GM12878 (cell line): ENCODE results near the gene S1PR2. TPM values are rescaled to one million over a fixed set of nuclear protein-coding genes. Genes with fewer than 3 reads are reported as not detected.

Experiments used
- ATAC-seq: fragments of 200-7000 bp; cut with Tn5 transposase; 3 replicates; pipeline ENCODE4 v1.9.1; 2020; ENCODE audit warnings: mild to moderate bottlenecking, moderate library complexity
- BruUV-seq: library from RNA; stranded (reverse); fragments of 400-500 nt; replicated peaks from 2 replicates; lab custom pipeline; 2021; lab: Mats Ljungman, UMichigan
- CTCF ChIA-PET: fragments of 300-600 bp; sonication (Branson Sonifier 250); formaldehyde crosslinking; extraction: SDS; loops from one replicate; lab custom pipeline; 2021; ENCODE audit warnings: inconsistent platforms; lab: Yijun Ruan, JAX
- POLR2A ChIA-PET: fragments of 350-600 bp; formaldehyde crosslinking; extraction: SDS; loops from one replicate; lab custom pipeline; 2021; ENCODE audit warnings: inconsistent platforms; lab: Charles Lee
- RAD21 ChIA-PET: fragments of 300-600 bp; sonication (Branson Sonifier 250); formaldehyde crosslinking; loops from one replicate; lab custom pipeline; 2023; ENCODE audit warnings: antibody characterized with exemption; ENCODE audit not compliant: unreplicated experiment; lab: Charles Lee
- SMC1A ChIA-PET: fragments of 300-600 bp; sonication (Branson Sonifier 250); formaldehyde crosslinking; loops from one replicate; lab custom pipeline; 2023; ENCODE audit not compliant: unreplicated experiment, uncharacterized antibody; lab: Charles Lee
- DNase-seq: peaks from one replicate; pipeline ENCODE4 v3.0.0-alpha.2; 2011; ENCODE audit warnings: low read depth, low spot score
- FAIRE-seq: peaks from 3 replicates; lab custom pipeline; 2011; peaks lifted over from hg19 to GRCh38; lab: Jason Lieb, UNC
- H2AFZ ChIP-seq: 2 replicates; pipeline ENCODE4 v1.6.0; 2011; ENCODE audit warnings: low read depth, low read length, control low read depth; ENCODE audit not compliant: control insufficient read depth
- H3K27ac ChIP-seq: 2 replicates; pipeline ENCODE4 v1.5.1; 2011; ENCODE audit warnings: control low read depth; ENCODE audit not compliant: control insufficient read depth, insufficient read depth
- H3K27me3 ChIP-seq, 2 experiments: replicated peaks in 1 of 2; 2 replicates each; pipeline versions ENCODE4 v1.6.0 to v1.6.1; 2011; ENCODE audit warnings: low read length in 1 of 2; ENCODE audit not compliant: control insufficient read depth in 2 of 2, insufficient read depth in 2 of 2
- H3K36me3 ChIP-seq, 2 experiments: 2 replicates each; pipeline ENCODE4 v1.5.1; 2011; ENCODE audit warnings: low read length in 1 of 2; ENCODE audit not compliant: control insufficient read depth in 2 of 2, insufficient read depth in 2 of 2
- H3K4me1 ChIP-seq: 2 replicates; pipeline ENCODE4 v1.6.1; 2011; ENCODE audit warnings: mild to moderate bottlenecking, low read length, moderate library complexity, mixed read lengths; ENCODE audit not compliant: control insufficient read depth, insufficient read depth
- H3K4me2 ChIP-seq: 2 replicates; pipeline ENCODE4 v1.6.0; 2011; ENCODE audit warnings: control low read depth; ENCODE audit not compliant: control insufficient read depth, insufficient read depth
- H3K4me3 ChIP-seq: fragments of 200-600 bp; sonication (generic); 2 replicates; pipeline ENCODE4 v1.5.1; 2016
- H3K79me2 ChIP-seq: 2 replicates; pipeline ENCODE4 v1.6.0; 2011; ENCODE audit warnings: low read length; ENCODE audit not compliant: control insufficient read depth, insufficient read depth
- H3K9ac ChIP-seq: 2 replicates; pipeline ENCODE4 v1.8.0; 2011; ENCODE audit warnings: low read length, control low read depth, mixed read lengths; ENCODE audit not compliant: control insufficient read depth, insufficient read depth
- H3K9me3 ChIP-seq: replicated peaks from 3 replicates; pipeline ENCODE4 v1.5.1; 2011; ENCODE audit warnings: mild to moderate bottlenecking, low read length; ENCODE audit not compliant: control insufficient read depth, insufficient read depth
- H4K20me1 ChIP-seq: 2 replicates; pipeline ENCODE4 v1.6.0; 2011; ENCODE audit not compliant: control insufficient read depth, insufficient read depth
- BACH1 ChIP-seq: fragments of 450-650 bp; IDR thresholded peaks from 2 replicates; pipeline ENCODE4 v1.6.1; 2017; ENCODE audit warnings: mild to moderate bottlenecking, borderline replicate concordance
- POLR2AphosphoS5 ChIP-seq: IDR thresholded peaks from 2 replicates; pipeline ENCODE4 v1.6.1; 2011; ENCODE audit warnings: mild to moderate bottlenecking, low read length, inconsistent platforms
- SMAD5 ChIP-seq: IDR thresholded peaks from 2 replicates; pipeline ENCODE4 v1.6.1; 2016; ENCODE audit warnings: antibody characterized with exemption, low read depth
- TCF3 ChIP-seq: IDR thresholded peaks from 2 replicates; pipeline ENCODE4 v1.6.1; 2012; ENCODE audit warnings: low read depth, mild to moderate bottlenecking, low read length, borderline replicate concordance; ENCODE audit not compliant: insufficient read depth
- ZNF217 ChIP-seq: fragments of 450-650 bp; IDR thresholded peaks from 2 replicates; pipeline ENCODE4 v1.6.1; 2017; ENCODE audit warnings: antibody characterized with exemption, mild to moderate bottlenecking
- WGBS: methylation state at CpG from one replicate; pipeline ENCODE4 v1.1.6; 2016; ENCODE audit warnings: low lambda C conversion rate; ENCODE audit not compliant: insufficient replicate concordance, insufficient coverage; ENCODE audit errors: missing lambda C conversion rate; 5-methylcytosine and 5-hydroxymethylcytosine counted together
- in situ Hi-C: fragments of 300-500 bp; cut with MboI; formaldehyde crosslinking; loops from 9 replicates; pipeline ENCODE4 v1.14.3; 2018; ENCODE audit warnings: mixed read lengths
- intact Hi-C: fragments of 100-400 bp; cut with micrococcal nuclease; formaldehyde crosslinking; loops from one replicate; pipeline ENCODE4 v1.14.2; 2022; ENCODE audit not compliant: unreplicated experiment
- polyA plus RNA-seq, 11 experiments: library from polyadenylated mRNA; depleted of rRNA in 4 of 11; unstranded in 6 of 11; stranded (reverse) in 5 of 11; fragments of >200 nt; fragmentation: Nextera tagmentation in 4 of 11; fragmentation: Illumina TruSeq in 1 of 11; extraction: Ambion mirVana in 4 of 11; extraction: Trizol in 1 of 11; gene quantifications; 1 replicate in 1 of 11; 2 replicates in 10 of 11; pipeline versions ENCODE4 v1.2.1 to v1.2.3, GENCODE V29; 2011 to 2016; ENCODE audit warnings: inconsistent platforms in 2 of 11, missing spikeins in 2 of 11, low read depth in 1 of 11
- total RNA-seq, 4 experiments: library from RNA; depleted of rRNA in 3 of 4; stranded (reverse); fragments of >200 nt in 3 of 4; fragmentation: Illumina TruSeq in 1 of 4; extraction: Trizol in 1 of 4; gene quantifications; 2 replicates each; pipeline versions ENCODE4 v1.2.1 to v1.2.3, GENCODE V29; 2013 to 2021
- TF ChIP-seq, protein P1 (sequence below): fragments of 450-650 bp; IDR thresholded peaks from 2 replicates; pipeline ENCODE4 v1.6.1; 2017; ENCODE audit warnings: mild to moderate bottlenecking
- TF ChIP-seq, protein P2 (sequence below): IDR thresholded peaks from 2 replicates; pipeline ENCODE4 v1.6.1; 2011; ENCODE audit warnings: low read depth, low read length, improper control_type of control experiment, borderline replicate concordance

The S1PR2 gene
- total and polyA plus RNA-seq, 10 of the 15 experiments (the other 5 are each of a cell fraction or from before 2014, with no cell fraction given), result 4.9 to 26.8 (median 11.6) TPM

DNA sequence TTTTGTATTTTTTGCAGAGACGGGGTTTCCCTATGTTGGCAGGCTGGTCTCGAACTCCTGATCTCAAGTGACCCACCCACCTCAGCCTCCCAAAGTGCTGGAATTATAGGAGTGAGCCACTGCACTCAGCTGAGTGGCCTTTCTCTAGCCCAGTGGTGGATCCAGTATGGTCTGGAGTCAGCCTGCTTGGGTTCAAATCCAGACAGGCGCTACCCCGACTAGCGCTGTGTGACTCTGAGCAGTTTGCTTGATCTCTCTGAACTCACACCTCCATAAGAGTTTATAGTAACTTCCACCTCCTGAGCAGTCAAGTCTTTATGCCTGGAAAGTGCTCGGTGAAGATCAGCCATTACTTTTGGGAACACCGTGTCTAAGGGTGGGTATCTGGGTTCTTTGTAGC is 10.4 kb downstream of the S1PR2 start:
- ChIA-PET CTCF (interaction anchor here (0.7 to 5.3 kb wide), 9 partner anchors 8 to 193 kb away, joined by 3 to 56 read pairs (median 5); partner anchors contain the start of gene MRPL4), RAD21 (interaction anchor here (0.6 to 4.6 kb wide), 7 partner anchors 8 to 113 kb away, joined by 3 to 47 read pairs (median 8); no protein-coding TSS in a partner anchor), POLR2A (interaction anchor here (0.6 to 2.1 kb wide), 9 partner anchors 9 to 116 kb away, joined by 3 to 11 read pairs (median 3); no protein-coding TSS in a partner anchor), SMC1A (interaction anchor here (1.0 to 3.4 kb wide), 6 partner anchors 19 to 116 kb away, joined by 3 to 30 read pairs (median 5); no protein-coding TSS in a partner anchor)
- Histone ChIP-seq H3K4me1 (peaks cover 42% of the 10 kb centered on the region), H4K20me1 (no peaks in the 10 kb centered on the region), H3K4me2 (peak overlapping the region; percentile 49), H3K9me3 (no peaks in the 10 kb centered on the region; the same call in 2 of the 3 replicates), H3K27me3 (no peaks in the 10 kb centered on the region), H3K27ac (peak overlapping the region; percentile 92), H3K36me3 (peaks cover 4 to 10% of the 10 kb centered on the region in 2 experiments; a peak in 3 of 4 replicates), H3K9ac (no peak overlapping the region), H2AFZ (no peak overlapping the region), H3K79me2 (peaks cover 22% of the 10 kb centered on the region), H3K4me3 (no peak overlapping the region)
- TF ChIP-seq, protein P1, sequence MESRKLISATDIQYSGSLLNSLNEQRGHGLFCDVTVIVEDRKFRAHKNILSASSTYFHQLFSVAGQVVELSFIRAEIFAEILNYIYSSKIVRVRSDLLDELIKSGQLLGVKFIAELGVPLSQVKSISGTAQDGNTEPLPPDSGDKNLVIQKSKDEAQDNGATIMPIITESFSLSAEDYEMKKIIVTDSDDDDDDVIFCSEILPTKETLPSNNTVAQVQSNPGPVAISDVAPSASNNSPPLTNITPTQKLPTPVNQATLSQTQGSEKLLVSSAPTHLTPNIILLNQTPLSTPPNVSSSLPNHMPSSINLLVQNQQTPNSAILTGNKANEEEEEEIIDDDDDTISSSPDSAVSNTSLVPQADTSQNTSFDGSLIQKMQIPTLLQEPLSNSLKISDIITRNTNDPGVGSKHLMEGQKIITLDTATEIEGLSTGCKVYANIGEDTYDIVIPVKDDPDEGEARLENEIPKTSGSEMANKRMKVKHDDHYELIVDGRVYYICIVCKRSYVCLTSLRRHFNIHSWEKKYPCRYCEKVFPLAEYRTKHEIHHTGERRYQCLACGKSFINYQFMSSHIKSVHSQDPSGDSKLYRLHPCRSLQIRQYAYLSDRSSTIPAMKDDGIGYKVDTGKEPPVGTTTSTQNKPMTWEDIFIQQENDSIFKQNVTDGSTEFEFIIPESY, result peak; percentile 66; the same call in 1 of the 2 replicates
- TF ChIP-seq, protein P2, sequence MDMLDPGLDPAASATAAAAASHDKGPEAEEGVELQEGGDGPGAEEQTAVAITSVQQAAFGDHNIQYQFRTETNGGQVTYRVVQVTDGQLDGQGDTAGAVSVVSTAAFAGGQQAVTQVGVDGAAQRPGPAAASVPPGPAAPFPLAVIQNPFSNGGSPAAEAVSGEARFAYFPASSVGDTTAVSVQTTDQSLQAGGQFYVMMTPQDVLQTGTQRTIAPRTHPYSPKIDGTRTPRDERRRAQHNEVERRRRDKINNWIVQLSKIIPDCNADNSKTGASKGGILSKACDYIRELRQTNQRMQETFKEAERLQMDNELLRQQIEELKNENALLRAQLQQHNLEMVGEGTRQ, result no peak
- TF ChIP-seq POLR2AphosphoS5 (0 out of 2 replicates have a peak, but pooled peaks have one; percentile 13), SMAD5 (peak; percentile 12; the same call in 1 of the 2 replicates), ZNF217 (peak; percentile 79; the same call in 1 of the 2 replicates), TCF3 (no peak), BACH1 (no peak)
- BruUV-seq, result no TSS peak
- ATAC-seq (no peak), FAIRE-seq (peak; percentile 59), DNase-seq (no peak)
- in situ Hi-C loops, result no loop called here
- intact Hi-C loops, result no loop called here
- WGBS, result 87% methylated on average over 7 of the region's 7 CpGs
